Left lung (tissue), 10 donors: ENCODE results near the gene KYNU. TPM values are rescaled to one million over a fixed set of nuclear protein-coding genes. Genes with fewer than 3 reads are reported as not detected.
"Not testable (repeated sequence)": the region's sequence is repeated elsewhere in the genome, so short reads cannot be mapped to it uniquely, and the experiment has no call there.

Experiments used
- ATAC-seq: fragments of 200-7000 bp; cut with Tn5 transposase; one replicate; pipeline ENCODE4 v1.9.1; 2020; ENCODE audit warnings: moderate library complexity
- DNase-seq, 4 donors: peaks; one replicate each; pipeline ENCODE4 v3.0.0-alpha.2; 2013 to 2020
- H3K27ac ChIP-seq, 2 donors: fragments of 200-600 bp; sonication (generic) in 1 of 2; one replicate each; pipeline versions ENCODE4 v1.5.0 to v1.8.0; 2020 to 2021
- H3K27me3 ChIP-seq, 2 donors: fragments of 200-600 bp; sonication (generic) in 1 of 2; one replicate each; pipeline versions ENCODE4 v1.5.0 to v1.8.0; 2020 to 2021
- H3K36me3 ChIP-seq, 2 donors: fragments of 200-600 bp; sonication (generic) in 1 of 2; one replicate each; pipeline versions ENCODE4 v1.5.0 to v1.8.0; 2020 to 2021
- H3K4me1 ChIP-seq, 2 donors: fragments of 200-600 bp; one replicate each; pipeline ENCODE4 v1.8.0; 2021
- H3K4me3 ChIP-seq, 2 donors: fragments of 200-600 bp; sonication (generic) in 1 of 2; one replicate each; pipeline versions ENCODE4 v1.5.0 to v1.8.0; 2020 to 2021; ENCODE audit warnings: mild to moderate bottlenecking in 1 of 2
- H3K9me3 ChIP-seq, 2 donors: fragments of 200-600 bp; sonication (generic) in 1 of 2; one replicate each; pipeline versions ENCODE4 v1.5.0 to v1.8.0; 2020 to 2021
- CTCF ChIP-seq, 2 donors: fragments of 200-600 bp; sonication (generic) in 1 of 2; IDR thresholded peaks; one replicate each; pipeline versions ENCODE4 v1.5.0 to v1.8.0; 2021; ENCODE audit warnings: antibody characterized with exemption in 2 of 2
- intact Hi-C, 2 donors: fragments of 100-400 bp; cut with DNase I; formaldehyde crosslinking; loops; one replicate each; pipeline versions ENCODE4 v1.11.2 to v1.14.2; 2022
- polyA plus RNA-seq, 6 donors: library from polyadenylated mRNA; unstranded; fragments of 120-200 nt; gene quantifications; one replicate each; pipeline ENCODE4 v1.2.1, GENCODE V29; 2013; ENCODE audit not compliant: insufficient read length in 6 of 6
- total RNA-seq, 2 donors: library from RNA; stranded (reverse); fragmentation: NEBNext Ultra II Directional; extraction: Animal tissue kit (Norgen Biotek cat#: 25700); gene quantifications; one replicate each; pipeline ENCODE4 v1.2.1, GENCODE V29; 2021
- donor health status: DM: no; HTN: yes; CAD: no.
- donor health status: DM: no; HTN: no; CAD: no.

The KYNU gene
- total and polyA plus RNA-seq, 8 donors, result 0.72 to 29.7 (median 0.84) TPM

GRCh38 chr2:143051465-143051864 is 174.0 kb downstream of the KYNU start:
- no peak for TF ChIP-seq CTCF (IDR thresholded peaks at IDR 0.05)
- no peak overlapping the region for H3K27ac ChIP-seq
- ATAC-seq (no peak), DNase-seq (no peak)
- no peaks in the 10 kb centered on the region for H3K4me1 ChIP-seq
- H3K36me3 ChIP-seq, result no peaks in the 10 kb centered on the region
- no peak overlapping the region for H3K4me3 ChIP-seq
- H3K27me3 ChIP-seq, result no peaks in the 10 kb centered on the region
- H3K9me3 ChIP-seq, result peaks cover 0 to under 1% of the 10 kb centered on the region in 2 donors
- intact Hi-C loops, result no loop called here

- H3K27ac ChIP-seq, H3K9me3 ChIP-seq, ATAC-seq, DNase-seq, H3K36me3 ChIP-seq, H3K4me1 ChIP-seq, intact Hi-C loops, H3K4me3 ChIP-seq, H3K27me3 ChIP-seq: not testable (repeated sequence)
These were observed 176.0 kb downstream of the KYNU start for GRCh38 chr2:143053437-143053836.

- intact Hi-C loops, result no loop called here
- no peak for DNase-seq
- TF ChIP-seq CTCF (IDR thresholded peaks at IDR 0.05), result no peak
- no peaks in the 10 kb centered on the region for H3K36me3 ChIP-seq
- no peak for ATAC-seq
- H3K4me1 ChIP-seq, result no peaks in the 10 kb centered on the region
- no peak overlapping the region for H3K4me3 ChIP-seq
- no peaks in the 10 kb centered on the region for H3K27me3 ChIP-seq
- no peak overlapping the region for H3K27ac ChIP-seq
- H3K9me3 ChIP-seq, result peaks cover 0 to 8% of the 10 kb centered on the region in 2 donors
These were observed 179.1 kb downstream of the KYNU start for GRCh38 chr2:143056550-143056949.

- Histone ChIP-seq H3K36me3 (no peaks in the 10 kb centered on the region), H3K9me3 (peaks cover 0 to 8% of the 10 kb centered on the region in 2 donors), H3K27me3 (no peaks in the 10 kb centered on the region), H3K4me1 (no peaks in the 10 kb centered on the region), H3K4me3 (no peak overlapping the region), H3K27ac (no peak overlapping the region)
- intact Hi-C loops, result no loop called here
- no peak for ATAC-seq
- no peak for TF ChIP-seq CTCF (IDR thresholded peaks at IDR 0.05)
- DNase-seq, result peak in 2 of 4 donors; percentile 12 to 24
These were observed 181.4 kb downstream of the KYNU start for GRCh38 chr2:143058851-143059250.

GRCh38 chr2:143063612-143064200 is 186.2 kb downstream of the KYNU start:
- intact Hi-C loops, result no loop called here
- Histone ChIP-seq H3K4me3 (no peak overlapping the region), H3K27ac (no peak overlapping the region), H3K27me3 (no peaks in the 10 kb centered on the region), H3K4me1 (no peaks in the 10 kb centered on the region), H3K36me3 (no peaks in the 10 kb centered on the region), H3K9me3 (peaks cover 0 to 7% of the 10 kb centered on the region in 2 donors)
- TF ChIP-seq CTCF (IDR thresholded peaks at IDR 0.05), result no peak
- DNase-seq (no peak), ATAC-seq (no peak)

- TF ChIP-seq CTCF (IDR thresholded peaks at IDR 0.05), result no peak
- H3K4me1 ChIP-seq, result no peaks in the 10 kb centered on the region
- peak overlapping the region in 1 of 2 donors; percentile 76 for H3K27ac ChIP-seq
- no peaks in the 10 kb centered on the region for H3K27me3 ChIP-seq
- intact Hi-C loops, result no loop called here
- no peak for ATAC-seq
- H3K36me3 ChIP-seq, result no peaks in the 10 kb centered on the region
- H3K9me3 ChIP-seq, result peaks cover 0 to 7% of the 10 kb centered on the region in 2 donors
- no peak for DNase-seq
- no peak overlapping the region for H3K4me3 ChIP-seq
These were observed 190.6 kb downstream of the KYNU start for GRCh38 chr2:143068094-143068493.
